B cell (primary cell): Measurements from ENCODE around the gene SLC12A7. TPM values are rescaled to one million over a fixed set of nuclear protein-coding genes. Genes with fewer than 3 reads are reported as not detected.

Source experiments
- ATAC-seq: fragments of 200-7000 bp; cut with Tn5 transposase; one replicate; pipeline ENCODE4 v1.10.0; 2021; ENCODE audit warnings: low read depth, mild to moderate bottlenecking, moderate number of reproducible peaks, moderate library complexity
- CTCF ChIA-PET: fragments of 350-600 bp; sonication (Branson Sonifier 250); formaldehyde crosslinking; loops from one replicate; lab custom pipeline; 2021; ENCODE audit warnings: antibody characterized with exemption, inconsistent platforms; lab: Charles Lee
- POLR2A ChIA-PET: fragments of 350-600 bp; sonication (Branson Sonifier 250); formaldehyde crosslinking; loops from one replicate; lab custom pipeline; 2021; ENCODE audit warnings: antibody characterized with exemption; lab: Charles Lee
- DNase-seq: peaks from one replicate; pipeline ENCODE4 v3.0.0; 2013
- H2AFZ ChIP-seq: 2 replicates; pipeline ENCODE4 v1.6.1; 2012; ENCODE audit warnings: mild to moderate bottlenecking, low read depth, low read length; ENCODE audit not compliant: insufficient read depth, poor library complexity, severe bottlenecking
- H3K27ac ChIP-seq, 2 donors: 1 replicate in 1 of 2; 2 replicates in 1 of 2; pipeline ENCODE4 v1.5.1; 2012 to 2013; ENCODE audit warnings: low read length in 2 of 2, mild to moderate bottlenecking in 2 of 2, moderate library complexity in 1 of 2
- H3K27me3 ChIP-seq, 4 experiments: fragments of 200-600 bp in 1 of 4; sonication (generic) in 1 of 4; replicated peaks in 1 of 4; 1 replicate in 2 of 4; 2 replicates in 2 of 4; pipeline versions ENCODE4 v1.6.1 to v1.7.0; 2013 to 2016; ENCODE audit warnings: low read length in 3 of 4, mild to moderate bottlenecking in 2 of 4, mixed read lengths in 1 of 4, moderate library complexity in 1 of 4; ENCODE audit not compliant: insufficient read depth in 4 of 4, control insufficient read depth in 3 of 4; ENCODE audit errors: control extremely low read depth in 1 of 4
- H3K36me3 ChIP-seq, 2 experiments: replicated peaks in 1 of 2; 1 replicate in 1 of 2; 2 replicates in 1 of 2; pipeline versions ENCODE4 v1.6.1 to v1.7.1; 2013; ENCODE audit warnings: low read length in 1 of 2; ENCODE audit not compliant: insufficient read depth in 2 of 2, control insufficient read depth in 1 of 2; ENCODE audit errors: control extremely low read depth in 1 of 2, extremely low read depth in 1 of 2
- H3K4me1 ChIP-seq, 2 donors: fragments of 200-600 bp in 1 of 2; sonication (generic) in 1 of 2; 1 replicate in 1 of 2; 2 replicates in 1 of 2; pipeline versions ENCODE4 v1.5.1 to v1.6.1; 2013 to 2017; ENCODE audit warnings: low read length in 2 of 2; ENCODE audit not compliant: control insufficient read depth in 2 of 2, insufficient read depth in 2 of 2
- H3K4me2 ChIP-seq: replicated peaks from 2 replicates; pipeline ENCODE3; 2012; ENCODE audit warnings: mild to moderate bottlenecking, low read depth, low read length; ENCODE audit not compliant: poor library complexity, severe bottlenecking
- H3K4me3 ChIP-seq, 5 experiments: fragments of 200-600 bp in 1 of 5; sonication (generic) in 1 of 5; 1 replicate in 3 of 5; 2 replicates in 2 of 5; pipeline versions ENCODE4 v1.5.1 to v1.7.0; 2011 to 2016; ENCODE audit warnings: low read length in 4 of 5, mild to moderate bottlenecking in 4 of 5, low read depth in 2 of 5, control low read depth in 1 of 5, moderate library complexity in 1 of 5; ENCODE audit not compliant: insufficient read depth in 1 of 5; ENCODE audit errors: control extremely low read depth in 1 of 5, extremely low read depth in 1 of 5
- H3K79me2 ChIP-seq: fragments of 200-600 bp; sonication (generic); one replicate; pipeline ENCODE4 v1.6.0; 2016; ENCODE audit warnings: low read length; ENCODE audit not compliant: control insufficient read depth, insufficient read depth
- H3K9ac ChIP-seq: fragments of 200-600 bp; sonication (generic); 2 replicates; pipeline ENCODE4 v1.6.1; 2017; ENCODE audit warnings: mild to moderate bottlenecking, low read length, moderate library complexity
- H3K9me3 ChIP-seq, 3 donors: one replicate each; pipeline versions ENCODE4 v1.6.1 to v1.7.1; 2013; ENCODE audit warnings: low read length in 2 of 3; ENCODE audit not compliant: control insufficient read depth in 2 of 3, insufficient read depth in 1 of 3; ENCODE audit errors: control extremely low read depth in 1 of 3
- H4K20me1 ChIP-seq: 2 replicates; pipeline ENCODE4 v1.6.0; 2012; ENCODE audit warnings: mild to moderate bottlenecking, low read length; ENCODE audit not compliant: insufficient read depth, control insufficient read depth, poor library complexity, severe bottlenecking
- H3K27ac Mint-ChIP-seq: one replicate; pipeline ENCODE4 v1.8.0; 2021; ENCODE audit warnings: mixed read lengths
- H3K27me3 Mint-ChIP-seq: one replicate; pipeline ENCODE4 v1.8.0; 2021; ENCODE audit warnings: mixed read lengths
- H3K4me1 Mint-ChIP-seq: one replicate; pipeline ENCODE4 v1.8.0; 2021; ENCODE audit warnings: mixed read lengths
- H3K4me3 Mint-ChIP-seq: one replicate; pipeline ENCODE4 v1.8.0; 2021; ENCODE audit warnings: mixed read lengths
- H3K9me3 Mint-ChIP-seq: one replicate; pipeline ENCODE4 v1.8.0; 2022; ENCODE audit warnings: mixed read lengths; ENCODE audit not compliant: insufficient read depth
- EZH2 ChIP-seq: IDR thresholded peaks from 2 replicates; pipeline ENCODE4 v1.6.1; 2012; ENCODE audit warnings: borderline replicate concordance, low read depth, mild to moderate bottlenecking, moderate library complexity, low read length; ENCODE audit not compliant: insufficient read depth, poor library complexity, severe bottlenecking
- WGBS: methylation state at CpG from one replicate; pipeline ENCODE4 v1.1.5; 2013; ENCODE audit warnings: missing lambda C conversion rate; ENCODE audit not compliant: insufficient coverage; 5-methylcytosine and 5-hydroxymethylcytosine counted together
- intact Hi-C: fragments of 100-400 bp; cut with micrococcal nuclease; formaldehyde crosslinking; loops from one replicate; pipeline ENCODE4 v1.10.0; 2022
- polyA plus RNA-seq: library from polyadenylated mRNA; depleted of rRNA; stranded (reverse); fragments of >200 nt; gene quantifications from 2 replicates; pipeline ENCODE4 v1.2.3, GENCODE V29; 2012
- total RNA-seq, 2 donors: library from RNA; stranded (reverse); fragments of 120-200 nt in 1 of 2; gene quantifications; 1 replicate in 1 of 2; 2 replicates in 1 of 2; pipeline versions ENCODE4 v1.2.3 to v1.2.4, GENCODE V29; 2013 to 2022
- TF ChIP-seq, protein P1 (sequence below): fragments of 200-600 bp; IDR thresholded peaks from one replicate; pipeline ENCODE4 v1.8.0; 2022; ENCODE audit warnings: antibody characterized with exemption, mild to moderate bottlenecking

Gene SLC12A7
- total and polyA plus RNA-seq, 2 donors (not counting 1 experiment from before 2014, with no cell fraction given) = 25.5 to 34.4 TPM

DNA sequence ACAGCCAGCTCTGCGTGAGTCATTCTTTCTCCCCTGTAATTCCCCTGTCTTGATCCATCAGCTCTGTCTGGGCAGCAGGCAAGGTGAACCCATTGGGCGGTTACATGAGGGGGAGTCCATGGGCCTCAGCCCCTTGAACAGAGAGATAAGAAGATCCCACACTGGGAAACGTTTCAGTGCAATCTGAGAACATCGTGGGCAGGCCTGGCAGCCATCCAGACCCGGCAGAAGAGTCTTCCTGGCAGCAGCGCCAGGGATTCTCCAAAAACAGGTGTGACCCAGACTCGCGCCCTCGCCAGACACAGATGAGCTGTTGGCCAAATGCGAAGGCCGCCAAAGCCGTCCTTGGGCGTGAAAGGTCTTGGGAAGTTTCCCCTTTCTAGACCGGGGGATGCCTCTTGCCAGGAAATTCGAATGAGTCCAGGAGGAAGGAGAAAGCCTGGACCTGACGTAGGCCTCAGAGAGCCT is 6.4 kb upstream of the SLC12A7 start:
- intact Hi-C loops = no loop called here
- Mint-ChIP-seq H3K27ac (no peak overlapping the region), H3K27me3 (peaks cover 7% of the 10 kb centered on the region), H3K4me1 (peaks cover 1% of the 10 kb centered on the region), H3K4me3 (no peak overlapping the region), H3K9me3 (no peaks in the 10 kb centered on the region)
- H3K79me2 ChIP-seq = no peaks in the 10 kb centered on the region
- TF ChIP-seq, protein P1, sequence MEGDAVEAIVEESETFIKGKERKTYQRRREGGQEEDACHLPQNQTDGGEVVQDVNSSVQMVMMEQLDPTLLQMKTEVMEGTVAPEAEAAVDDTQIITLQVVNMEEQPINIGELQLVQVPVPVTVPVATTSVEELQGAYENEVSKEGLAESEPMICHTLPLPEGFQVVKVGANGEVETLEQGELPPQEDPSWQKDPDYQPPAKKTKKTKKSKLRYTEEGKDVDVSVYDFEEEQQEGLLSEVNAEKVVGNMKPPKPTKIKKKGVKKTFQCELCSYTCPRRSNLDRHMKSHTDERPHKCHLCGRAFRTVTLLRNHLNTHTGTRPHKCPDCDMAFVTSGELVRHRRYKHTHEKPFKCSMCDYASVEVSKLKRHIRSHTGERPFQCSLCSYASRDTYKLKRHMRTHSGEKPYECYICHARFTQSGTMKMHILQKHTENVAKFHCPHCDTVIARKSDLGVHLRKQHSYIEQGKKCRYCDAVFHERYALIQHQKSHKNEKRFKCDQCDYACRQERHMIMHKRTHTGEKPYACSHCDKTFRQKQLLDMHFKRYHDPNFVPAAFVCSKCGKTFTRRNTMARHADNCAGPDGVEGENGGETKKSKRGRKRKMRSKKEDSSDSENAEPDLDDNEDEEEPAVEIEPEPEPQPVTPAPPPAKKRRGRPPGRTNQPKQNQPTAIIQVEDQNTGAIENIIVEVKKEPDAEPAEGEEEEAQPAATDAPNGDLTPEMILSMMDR = no peak
- no peak for TF ChIP-seq EZH2
- DNase-seq (no peak), ATAC-seq (no peak)
- no peaks in the 10 kb centered on the region for H3K36me3 ChIP-seq
- H4K20me1 ChIP-seq = no peaks in the 10 kb centered on the region
- H3K27ac ChIP-seq = no peak overlapping the region
- no peak overlapping the region for H2AFZ ChIP-seq
- WGBS = 76% methylated on average over 15 of the region's 16 CpGs
- H3K4me1 ChIP-seq = no peaks in the 10 kb centered on the region
- H3K9ac ChIP-seq = no peak overlapping the region
- CTCF ChIA-PET = interaction anchor here (0.8 kb wide), 1 partner anchor 55 kb away, joined by 3 read pairs; no protein-coding TSS in a partner anchor
- POLR2A ChIA-PET = no interaction called here
- H3K9me3 ChIP-seq = no peaks in the 10 kb centered on the region
- H3K4me3 ChIP-seq = no peak overlapping the region
- H3K27me3 ChIP-seq = peaks cover 0 to 1% (median 0%) of the 10 kb centered on the region in 4 experiments
- no peak overlapping the region for H3K4me2 ChIP-seq

- H3K4me1 Mint-ChIP-seq = peaks cover 4% of the 10 kb centered on the region
- Histone ChIP-seq H2AFZ (no peak overlapping the region), H4K20me1 (no peaks in the 10 kb centered on the region), H3K4me3 (no peak overlapping the region), H3K27me3 (peaks cover 0 to 6% (median 0%) of the 10 kb centered on the region in 4 experiments), H3K9ac (no peak overlapping the region), H3K9me3 (no peaks in the 10 kb centered on the region), H3K27ac (no peak overlapping the region), H3K4me1 (no peaks in the 10 kb centered on the region), H3K79me2 (no peaks in the 10 kb centered on the region), H3K4me2 (no peak overlapping the region), H3K36me3 (no peaks in the 10 kb centered on the region)
- H3K4me3 Mint-ChIP-seq = no peak overlapping the region
- 96% methylated on average over 14 of the region's 15 CpGs for WGBS
- TF ChIP-seq, protein P1 = no peak
- TF ChIP-seq EZH2 = no peak
- no peak overlapping the region for H3K27ac Mint-ChIP-seq
- ChIA-PET CTCF (no interaction called here), POLR2A (no interaction called here)
- intact Hi-C loops = no loop called here
- H3K9me3 Mint-ChIP-seq = no peaks in the 10 kb centered on the region
- ATAC-seq (no peak), DNase-seq (no peak)
- H3K27me3 Mint-ChIP-seq = peaks cover 7% of the 10 kb centered on the region
Measured at GRCh38 chr5:1116977-1117376, 5.1 kb upstream of the SLC12A7 start.
